Karpas-422 (cell line): ENCODE data around the gene NID2. TPM values are rescaled to one million over a fixed set of nuclear protein-coding genes. Genes with fewer than 3 reads are reported as not detected.

Source experiments
- DNase-seq: peaks from one replicate; pipeline ENCODE4 v3.0.0-alpha.2; 2015
- H2AFZ ChIP-seq: fragments of 200-600 bp; sonication (generic); 2 replicates; pipeline ENCODE4 v1.6.1; 2014; ENCODE audit warnings: antibody characterized with exemption, low read length, mixed read lengths
- H3K27ac ChIP-seq: fragments of 200-600 bp; sonication (generic); 2 replicates; pipeline ENCODE4 v1.5.1; 2014; ENCODE audit warnings: mild to moderate bottlenecking, low read length, moderate library complexity
- H3K27me3 ChIP-seq: fragments of 200-600 bp; sonication (generic); 2 replicates; pipeline ENCODE4 v1.6.1; 2014; ENCODE audit warnings: low read length, mixed read lengths
- H3K36me3 ChIP-seq: fragments of 200-600 bp; sonication (generic); 2 replicates; pipeline ENCODE4 v1.6.1; 2014; ENCODE audit warnings: low read length, mixed read lengths; ENCODE audit not compliant: insufficient read depth
- H3K4me1 ChIP-seq: fragments of 200-600 bp; sonication (generic); 2 replicates; pipeline ENCODE4 v1.6.1; 2014; ENCODE audit warnings: mild to moderate bottlenecking, low read length, mixed read lengths
- H3K4me2 ChIP-seq: fragments of 200-600 bp; sonication (generic); 2 replicates; pipeline ENCODE4 v1.6.1; 2014; ENCODE audit warnings: low read length, low read depth, mild to moderate bottlenecking; ENCODE audit not compliant: poor library complexity, severe bottlenecking
- H3K4me3 ChIP-seq: fragments of 200-600 bp; sonication (generic); 2 replicates; pipeline ENCODE4 v1.5.1; 2014; ENCODE audit warnings: mild to moderate bottlenecking, antibody characterized with exemption, low read length, mixed read lengths
- H3K79me2 ChIP-seq: fragments of 200-600 bp; sonication (generic); 2 replicates; pipeline ENCODE4 v1.6.1; 2014; ENCODE audit warnings: mild to moderate bottlenecking, low read length, mixed read lengths
- H3K9ac ChIP-seq: fragments of 200-600 bp; sonication (generic); 2 replicates; pipeline ENCODE4 v1.6.0; 2014; ENCODE audit warnings: low read length
- H3K9me2 ChIP-seq: fragments of 200-600 bp; sonication (generic), shearing (Covaris generic); replicated peaks from 2 replicates; pipeline ENCODE4 v1.6.0; 2014; ENCODE audit warnings: mild to moderate bottlenecking, low read length, moderate library complexity; ENCODE audit not compliant: insufficient read depth
- H3K9me3 ChIP-seq: fragments of 300-700, 200-600 bp; sonication (generic); 2 replicates; pipeline ENCODE4 v1.6.1; 2014; ENCODE audit warnings: low read length, mixed read lengths
- H4K20me1 ChIP-seq: fragments of 200-600 bp; sonication (generic); 2 replicates; pipeline ENCODE4 v1.6.1; 2014; ENCODE audit warnings: mild to moderate bottlenecking, antibody characterized with exemption, low read length, low read depth; ENCODE audit not compliant: insufficient read depth
- total RNA-seq: library from RNA; depleted of rRNA; stranded (reverse); fragments of >200 nt; shearing (Covaris generic); gene quantifications from 2 replicates; pipeline ENCODE4 v1.2.3, GENCODE V29; 2014; ENCODE audit warnings: low replicate concordance

The NID2 gene
- total RNA-seq, 1 experiment from 2014 or later: not detected

- Histone ChIP-seq H2AFZ (no peak overlapping the region), H3K9me2 (no peaks in the 10 kb centered on the region), H3K36me3 (no peaks in the 10 kb centered on the region), H3K4me1 (no peaks in the 10 kb centered on the region), H3K27ac (no peak overlapping the region), H3K27me3 (no peaks in the 10 kb centered on the region), H4K20me1 (no peaks in the 10 kb centered on the region), H3K79me2 (no peaks in the 10 kb centered on the region), H3K9ac (no peak overlapping the region), H3K4me2 (no peak overlapping the region), H3K9me3 (no peaks in the 10 kb centered on the region), H3K4me3 (no peak overlapping the region)
- DNase-seq: no peak
Observed at GRCh38 chr14:52076334-52076733, 7.5 kb upstream of the NID2 start.

- Histone ChIP-seq H3K9ac (no peak overlapping the region), H3K4me3 (no peak overlapping the region), H3K27me3 (no peaks in the 10 kb centered on the region), H3K9me3 (no peaks in the 10 kb centered on the region), H3K27ac (no peak overlapping the region), H4K20me1 (no peaks in the 10 kb centered on the region), H3K79me2 (no peaks in the 10 kb centered on the region), H3K9me2 (no peaks in the 10 kb centered on the region), H2AFZ (no peak overlapping the region), H3K36me3 (no peaks in the 10 kb centered on the region), H3K4me2 (no peak overlapping the region), H3K4me1 (no peaks in the 10 kb centered on the region)
- DNase-seq: no peak
Observed at GRCh38 chr14:52075371-52075770, 6.5 kb upstream of the NID2 start.

GRCh38 chr14:52073251-52073650, 4.4 kb upstream of the NID2 start:
- Histone ChIP-seq H3K27me3 (no peaks in the 10 kb centered on the region), H3K9ac (no peak overlapping the region), H3K9me3 (no peaks in the 10 kb centered on the region), H3K36me3 (no peaks in the 10 kb centered on the region), H3K9me2 (no peaks in the 10 kb centered on the region), H3K4me3 (no peak overlapping the region), H3K27ac (no peak overlapping the region), H2AFZ (no peak overlapping the region), H3K4me2 (no peak overlapping the region), H3K4me1 (no peaks in the 10 kb centered on the region), H3K79me2 (no peaks in the 10 kb centered on the region), H4K20me1 (no peaks in the 10 kb centered on the region)
- DNase-seq: no peak

- Histone ChIP-seq H3K27me3 (no peaks in the 10 kb centered on the region), H3K27ac (no peak overlapping the region), H3K4me2 (no peak overlapping the region), H3K9me2 (no peaks in the 10 kb centered on the region), H3K4me1 (no peaks in the 10 kb centered on the region), H4K20me1 (no peaks in the 10 kb centered on the region), H3K36me3 (no peaks in the 10 kb centered on the region), H3K9me3 (no peaks in the 10 kb centered on the region), H2AFZ (no peak overlapping the region), H3K79me2 (no peaks in the 10 kb centered on the region), H3K9ac (no peak overlapping the region), H3K4me3 (no peak overlapping the region)
- DNase-seq: no peak
Observed at GRCh38 chr14:52072266-52072780, 3.5 kb upstream of the NID2 start.

- no peaks in the 10 kb centered on the region for H3K4me1 ChIP-seq
- no peak overlapping the region for H3K4me2 ChIP-seq
- H3K9ac ChIP-seq: no peak overlapping the region
- no peaks in the 10 kb centered on the region for H3K36me3 ChIP-seq
- no peaks in the 10 kb centered on the region for H3K27me3 ChIP-seq
- H3K4me3 ChIP-seq: no peak overlapping the region
- no peaks in the 10 kb centered on the region for H3K9me2 ChIP-seq
- H4K20me1 ChIP-seq: no peaks in the 10 kb centered on the region
- no peak for DNase-seq
- H3K9me3 ChIP-seq: no peaks in the 10 kb centered on the region
- H2AFZ ChIP-seq: no peak overlapping the region
- H3K79me2 ChIP-seq: no peaks in the 10 kb centered on the region
- no peak overlapping the region for H3K27ac ChIP-seq
Observed at GRCh38 chr14:52071675-52072074, 2.8 kb upstream of the NID2 start.

- H3K36me3 ChIP-seq: no peaks in the 10 kb centered on the region
- no peak overlapping the region for H3K9ac ChIP-seq
- no peaks in the 10 kb centered on the region for H3K9me3 ChIP-seq
- no peak overlapping the region for H2AFZ ChIP-seq
- no peak overlapping the region for H3K27ac ChIP-seq
- no peak overlapping the region for H3K4me2 ChIP-seq
- DNase-seq: no peak
- no peaks in the 10 kb centered on the region for H3K4me1 ChIP-seq
- no peaks in the 10 kb centered on the region for H3K79me2 ChIP-seq
- no peaks in the 10 kb centered on the region for H4K20me1 ChIP-seq
- no peaks in the 10 kb centered on the region for H3K27me3 ChIP-seq
- no peak overlapping the region for H3K4me3 ChIP-seq
- no peaks in the 10 kb centered on the region for H3K9me2 ChIP-seq
Observed at GRCh38 chr14:52070051-52070431, 1.2 kb upstream of the NID2 start.

GRCh38 chr14:52069307-52070050, 620 bp upstream of the NID2 start:
- no peak overlapping the region for H3K9ac ChIP-seq
- no peaks in the 10 kb centered on the region for H3K4me1 ChIP-seq
- H2AFZ ChIP-seq: no peak overlapping the region
- H3K9me2 ChIP-seq: no peaks in the 10 kb centered on the region
- no peak overlapping the region for H3K4me2 ChIP-seq
- no peaks in the 10 kb centered on the region for H4K20me1 ChIP-seq
- H3K9me3 ChIP-seq: no peaks in the 10 kb centered on the region
- DNase-seq: no peak
- H3K27ac ChIP-seq: no peak overlapping the region
- no peaks in the 10 kb centered on the region for H3K27me3 ChIP-seq
- H3K79me2 ChIP-seq: no peaks in the 10 kb centered on the region
- H3K36me3 ChIP-seq: no peaks in the 10 kb centered on the region
- H3K4me3 ChIP-seq: no peak overlapping the region

- Histone ChIP-seq H2AFZ (no peak overlapping the region), H3K9me3 (no peaks in the 10 kb centered on the region), H3K9ac (no peak overlapping the region), H3K4me1 (no peaks in the 10 kb centered on the region), H3K27ac (no peak overlapping the region), H3K4me3 (no peak overlapping the region), H4K20me1 (no peaks in the 10 kb centered on the region), H3K4me2 (no peak overlapping the region), H3K9me2 (no peaks in the 10 kb centered on the region), H3K27me3 (no peaks in the 10 kb centered on the region), H3K79me2 (no peaks in the 10 kb centered on the region), H3K36me3 (no peaks in the 10 kb centered on the region)
- DNase-seq: no peak
Observed at GRCh38 chr14:52067873-52068614, 815 bp downstream of the NID2 start.
